ENCODE measurements around the gene DKK3. TPM values are rescaled to one million over a fixed set of nuclear protein-coding genes. Genes with fewer than 3 reads are reported as not detected.

Gene DKK3
- total RNA-seq, 1 experiment from 2014 or later, result 156 TPM

- intact Hi-C loops (cut with micrococcal nuclease; ENCODE audit: unreplicated experiment), result loop anchor here (1.0 kb wide), 1 partner anchor 75 kb away; no protein-coding TSS in a partner anchor
- no peak overlapping the region for H3K27ac Mint-ChIP-seq (ENCODE audit: unreplicated experiment)
- POLR2A ChIA-PET, result no interaction called here
- no TSS peak for BruUV-seq (replicated peaks)
- no peaks in the 10 kb centered on the region for H3K9me3 Mint-ChIP-seq (ENCODE audit: unreplicated experiment)
- no peak for TF ChIP-seq CTCF (IDR thresholded peaks at IDR 0.05; ENCODE audit: insufficient read depth in 1 of 2, low read depth in 1 of 2, low read length in 1 of 2, severe bottlenecking in 1 of 2, unreplicated experiment in 1 of 2)
- no peak overlapping the region for H3K4me3 Mint-ChIP-seq (ENCODE audit: unreplicated experiment)
- Histone ChIP-seq H3K27me3 (replicated peaks; ENCODE audit: control insufficient read depth, insufficient read depth, low read length) (no peaks in the 10 kb centered on the region), H3K4me1 (peaks cover 21% of the 10 kb centered on the region), H3K36me3 (ENCODE audit: control insufficient read depth, insufficient read depth, low read length) (peaks cover 8% of the 10 kb centered on the region), H3K9me3 (no peaks in the 10 kb centered on the region), H3K4me3 (ENCODE audit: low read depth, low read length) (no peak overlapping the region)
- H3K4me1 Mint-ChIP-seq (ENCODE audit: low read depth, unreplicated experiment), result peaks cover 24% of the 10 kb centered on the region
- DNase-seq, result no peak
- CTCF ChIA-PET, result no interaction called here
- peaks cover 52% of the 10 kb centered on the region for H3K36me3 Mint-ChIP-seq (ENCODE audit: insufficient read depth, unreplicated experiment)
- H3K27me3 Mint-ChIP-seq (ENCODE audit: insufficient read depth, unreplicated experiment), result no peaks in the 10 kb centered on the region
Observed at GRCh38 chr11:11969380-11970215, 38.8 kb downstream of the DKK3 start.

GRCh38 chr11:11968511-11969280 is 39.7 kb downstream of the DKK3 start:
- Mint-ChIP-seq H3K36me3 (ENCODE audit: insufficient read depth, unreplicated experiment) (peaks cover 61% of the 10 kb centered on the region), H3K4me3 (ENCODE audit: unreplicated experiment) (no peak overlapping the region), H3K4me1 (ENCODE audit: low read depth, unreplicated experiment) (peaks cover 24% of the 10 kb centered on the region), H3K9me3 (ENCODE audit: unreplicated experiment) (no peaks in the 10 kb centered on the region), H3K27ac (ENCODE audit: unreplicated experiment) (no peak overlapping the region), H3K27me3 (ENCODE audit: insufficient read depth, unreplicated experiment) (no peaks in the 10 kb centered on the region)
- no peak overlapping the region for H3K4me3 ChIP-seq (ENCODE audit: low read depth, low read length)
- BruUV-seq (replicated peaks), result no TSS peak
- ChIA-PET POLR2A (interaction anchor here (0.6 kb wide), 1 partner anchor 12 kb away, joined by 5 read pairs; no protein-coding TSS in a partner anchor), CTCF (no interaction called here)
- no peak for DNase-seq
- no peak for TF ChIP-seq CTCF (IDR thresholded peaks at IDR 0.05; ENCODE audit: insufficient read depth in 1 of 2, low read depth in 1 of 2, low read length in 1 of 2, severe bottlenecking in 1 of 2, unreplicated experiment in 1 of 2)
- no peaks in the 10 kb centered on the region for H3K27me3 ChIP-seq (replicated peaks; ENCODE audit: control insufficient read depth, insufficient read depth, low read length)
- intact Hi-C loops (cut with micrococcal nuclease; ENCODE audit: unreplicated experiment), result no loop called here
- H3K4me1 ChIP-seq, result peaks cover 21% of the 10 kb centered on the region
- no peaks in the 10 kb centered on the region for H3K9me3 ChIP-seq
- H3K36me3 ChIP-seq (ENCODE audit: control insufficient read depth, insufficient read depth, low read length), result peaks cover 10% of the 10 kb centered on the region

- Mint-ChIP-seq H3K9me3 (ENCODE audit: unreplicated experiment) (no peaks in the 10 kb centered on the region), H3K4me3 (ENCODE audit: unreplicated experiment) (no peak overlapping the region), H3K36me3 (ENCODE audit: insufficient read depth, unreplicated experiment) (peaks cover 66% of the 10 kb centered on the region), H3K27me3 (ENCODE audit: insufficient read depth, unreplicated experiment) (no peaks in the 10 kb centered on the region), H3K27ac (ENCODE audit: unreplicated experiment) (no peak overlapping the region), H3K4me1 (ENCODE audit: low read depth, unreplicated experiment) (peaks cover 24% of the 10 kb centered on the region)
- no peak for TF ChIP-seq CTCF (IDR thresholded peaks at IDR 0.05; ENCODE audit: insufficient read depth in 1 of 2, low read depth in 1 of 2, low read length in 1 of 2, severe bottlenecking in 1 of 2, unreplicated experiment in 1 of 2)
- Histone ChIP-seq H3K36me3 (ENCODE audit: control insufficient read depth, insufficient read depth, low read length) (peaks cover 11% of the 10 kb centered on the region), H3K9me3 (no peaks in the 10 kb centered on the region), H3K27me3 (replicated peaks; ENCODE audit: control insufficient read depth, insufficient read depth, low read length) (no peaks in the 10 kb centered on the region), H3K4me1 (peaks cover 21% of the 10 kb centered on the region), H3K4me3 (ENCODE audit: low read depth, low read length) (no peak overlapping the region)
- intact Hi-C loops (cut with micrococcal nuclease; ENCODE audit: unreplicated experiment), result no loop called here
- no peak for DNase-seq
- ChIA-PET POLR2A (interaction anchor here (0.7 kb wide), 1 partner anchor 14 kb away, joined by 3 read pairs; no protein-coding TSS in a partner anchor), CTCF (interaction anchor here (0.8 to 1.8 kb wide), 5 partner anchors 10 to 76 kb away, joined by 3 to 11 read pairs (median 3); no protein-coding TSS in a partner anchor)
- no TSS peak for BruUV-seq (replicated peaks)
Observed at GRCh38 chr11:11967669-11968510, 40.5 kb downstream of the DKK3 start.
